WTC11 (cell line): ENCODE measurements around the gene BCL7A. TPM values are rescaled to one million over a fixed set of nuclear protein-coding genes. Genes with fewer than 3 reads are reported as not detected.

Source experiments
- ATAC-seq: fragments of 200-7000 bp; cut with Tn5 transposase; 2 replicates; pipeline ENCODE4 v1.10.0; 2021; ENCODE audit warnings: mild to moderate bottlenecking, moderate library complexity
- CTCF ChIA-PET: fragments of 300-600 bp; sonication (Branson Sonifier 250); formaldehyde crosslinking; loops from one replicate; lab custom pipeline; 2021; ENCODE audit warnings: antibody characterized with exemption; lab: Charles Lee
- POLR2A ChIA-PET: fragments of 350-600 bp; sonication (Branson Sonifier 250); formaldehyde crosslinking; loops from one replicate; lab custom pipeline; 2021; ENCODE audit warnings: antibody characterized with exemption; lab: Charles Lee
- DNase-seq: peaks from one replicate; pipeline ENCODE4 v3.0.0; 2021; ENCODE audit warnings: low spot score
- H3K27ac Mint-ChIP-seq: 2 replicates; pipeline ENCODE4 v1.8.0; 2021; ENCODE audit warnings: mixed read lengths
- H3K27me3 Mint-ChIP-seq: 2 replicates; pipeline ENCODE4 v1.8.0; 2021; ENCODE audit warnings: low read depth, mild to moderate bottlenecking, moderate library complexity, mixed read lengths
- H3K36me3 Mint-ChIP-seq: 2 replicates; pipeline ENCODE4 v1.8.0; 2021; ENCODE audit warnings: mixed read lengths
- H3K4me1 Mint-ChIP-seq: 2 replicates; pipeline ENCODE4 v1.8.0; 2022; ENCODE audit warnings: mixed read lengths
- H3K4me3 Mint-ChIP-seq: 2 replicates; pipeline ENCODE4 v1.8.0; 2021; ENCODE audit warnings: mild to moderate bottlenecking, moderate library complexity, mixed read lengths
- H3K9me3 Mint-ChIP-seq: 2 replicates; pipeline ENCODE4 v1.8.0; 2021; ENCODE audit warnings: mixed read lengths
- ARID4B ChIP-seq: sonication (generic); formaldehyde crosslinking; IDR thresholded peaks from 2 replicates; pipeline ENCODE4 v1.8.0; 2023; ENCODE audit warnings: missing genetic modification reagents, mild to moderate bottlenecking, borderline replicate concordance
- CREM ChIP-seq: sonication (generic); formaldehyde crosslinking; IDR thresholded peaks from 2 replicates; pipeline ENCODE4 v1.8.1; 2022; ENCODE audit warnings: mild to moderate bottlenecking, missing genetic modification reagents, moderate library complexity
- E2F1 ChIP-seq: sonication (generic); formaldehyde crosslinking; IDR thresholded peaks from 2 replicates; pipeline ENCODE4 v1.8.0; 2022; ENCODE audit warnings: mild to moderate bottlenecking, missing genetic modification reagents
- E2F4 ChIP-seq: sonication (generic); formaldehyde crosslinking; IDR thresholded peaks from 2 replicates; pipeline ENCODE4 v1.8.1; 2022; ENCODE audit warnings: low read depth, mild to moderate bottlenecking, moderate library complexity, missing genetic modification reagents, borderline replicate concordance
- GTF2I ChIP-seq: fragments of 250-450 bp; sonication (Bioruptor Pico); conservative IDR thresholded peaks from 2 replicates; pipeline ENCODE4 v1.4.0; 2021; ENCODE audit warnings: mild to moderate bottlenecking
- MAX ChIP-seq: sonication (generic); formaldehyde crosslinking; IDR thresholded peaks from 2 replicates; pipeline ENCODE4 v1.8.0; 2022; ENCODE audit warnings: mild to moderate bottlenecking, missing genetic modification reagents
- MYBL2 ChIP-seq: sonication (generic); formaldehyde crosslinking; IDR thresholded peaks from 2 replicates; pipeline ENCODE4 v1.8.1; 2023; ENCODE audit warnings: mild to moderate bottlenecking, moderate library complexity, missing genetic modification reagents
- NFE2L1 ChIP-seq: sonication (generic); formaldehyde crosslinking; IDR thresholded peaks from 2 replicates; pipeline ENCODE4 v1.8.1; 2023; ENCODE audit warnings: missing genetic modification reagents
- SMAD3 ChIP-seq: sonication (generic); formaldehyde crosslinking; IDR thresholded peaks from 2 replicates; pipeline ENCODE4 v1.8.0; 2022; ENCODE audit warnings: missing genetic modification reagents, mild to moderate bottlenecking, borderline replicate concordance
- TEAD1 ChIP-seq: sonication (generic); formaldehyde crosslinking; IDR thresholded peaks from 2 replicates; pipeline ENCODE4 v1.8.0; 2022; ENCODE audit warnings: mild to moderate bottlenecking, missing genetic modification reagents
- TEAD4 ChIP-seq: sonication (generic); formaldehyde crosslinking; IDR thresholded peaks from 2 replicates; pipeline ENCODE4 v1.8.0; 2022; ENCODE audit warnings: mild to moderate bottlenecking, missing genetic modification reagents
- ZBTB43 ChIP-seq: sonication (generic); formaldehyde crosslinking; IDR thresholded peaks from 2 replicates; pipeline ENCODE4 v1.8.1; 2023; ENCODE audit warnings: mild to moderate bottlenecking, missing genetic modification reagents
- ZNF281 ChIP-seq: sonication (generic); formaldehyde crosslinking; IDR thresholded peaks from 2 replicates; pipeline ENCODE4 v1.8.0; 2023; ENCODE audit warnings: mild to moderate bottlenecking, missing genetic modification reagents
- ZNF416 ChIP-seq: fragments of 250-450 bp; sonication (Bioruptor Pico); IDR thresholded peaks from 2 replicates; pipeline ENCODE4 v1.9.0; 2021; ENCODE audit warnings: mild to moderate bottlenecking, inconsistent platforms
- total RNA-seq: library from RNA; stranded (reverse); gene quantifications from 3 replicates; pipeline ENCODE4 v1.2.3, GENCODE V29; 2021

BCL7A gene
- total RNA-seq, 1 experiment from 2014 or later = 19.7 TPM

GRCh38 chr12:121976950-121977349 lies 44.7 kb upstream of the BCL7A start (continued):
- TF ChIP-seq ARID4B (CRISPR knock-in tag) = no peak
- TF ChIP-seq TEAD4 (CRISPR knock-in tag) = no peak
- TF ChIP-seq E2F4 (CRISPR knock-in tag) = no peak
- no peak for TF ChIP-seq GTF2I

- Mint-ChIP-seq H3K4me3 (no peak overlapping the region), H3K4me1 (peaks cover 7% of the 10 kb centered on the region), H3K36me3 (no peaks in the 10 kb centered on the region), H3K9me3 (no peaks in the 10 kb centered on the region), H3K27me3 (no peaks in the 10 kb centered on the region), H3K27ac (0 out of 2 replicates have a peak overlapping the region, but pooled peaks have one; percentile 59)
- ChIA-PET CTCF (interaction anchor here (0.7 to 2.3 kb wide), 3 partner anchors 9 to 62 kb away, joined by 3 to 8 read pairs (median 4); partner anchors contain the start of gene CFAP251), POLR2A (interaction anchor here (0.7 kb wide), 1 partner anchor 17 kb away, joined by 5 read pairs; no protein-coding TSS in a partner anchor)
- DNase-seq (no peak), ATAC-seq (no peak)
- TF ChIP-seq E2F1 (no peak), MAX (CRISPR knock-in tag) (0 out of 2 replicates have a peak, but pooled peaks have one; percentile 17)
Measured at GRCh38 chr12:121980191-121980891, 41.3 kb upstream of the BCL7A start.

- Mint-ChIP-seq H3K27me3 (no peaks in the 10 kb centered on the region), H3K4me1 (peaks cover 6% of the 10 kb centered on the region), H3K9me3 (no peaks in the 10 kb centered on the region), H3K4me3 (no peak overlapping the region), H3K36me3 (no peaks in the 10 kb centered on the region), H3K27ac (0 out of 2 replicates have a peak overlapping the region, but pooled peaks have one; percentile 59)
- no peak for ATAC-seq
- POLR2A ChIA-PET = interaction anchor here (0.7 kb wide), 1 partner anchor 18 kb away, joined by 5 read pairs; no protein-coding TSS in a partner anchor
- DNase-seq = no peak
- CTCF ChIA-PET = interaction anchor here (0.7 to 2.3 kb wide), 3 partner anchors 9 to 62 kb away, joined by 3 to 8 read pairs (median 4); partner anchors contain the start of gene CFAP251
- TF ChIP-seq MAX (CRISPR knock-in tag) (no peak), ZNF416 (CRISPR knock-in tag) (no peak), MYBL2 (CRISPR knock-in tag) (no peak), SMAD3 (CRISPR knock-in tag) (no peak), NFE2L1 (no peak), CREM (no peak), TEAD1 (CRISPR knock-in tag) (no peak), ZBTB43 (no peak), ZNF281 (no peak)
Measured at GRCh38 chr12:121980892-121981272, 40.8 kb upstream of the BCL7A start.
